GM12878 (cell line): ENCODE results near the gene SPANXB1. TPM values are rescaled to one million over a fixed set of nuclear protein-coding genes. Genes with fewer than 3 reads are reported as not detected.
"Not testable (repeated sequence)": the region's sequence is repeated elsewhere in the genome, so short reads cannot be mapped to it uniquely, and the experiment has no call there.

Source experiments
- ATAC-seq: fragments of 200-7000 bp; cut with Tn5 transposase; 3 replicates; pipeline ENCODE4 v1.9.1; 2020; ENCODE audit warnings: mild to moderate bottlenecking, moderate library complexity
- Bru-seq: library from RNA; stranded (reverse); fragments of 400-500 nt; gene quantifications from one replicate; lab custom pipeline; 2021; lab: Mats Ljungman, UMichigan
- BruChase-seq, 2 experiments: library from RNA; stranded (reverse); fragments of 400-500 nt; gene quantifications; one replicate each; lab custom pipeline; 2021; lab: Mats Ljungman, UMichigan
- BruUV-seq: library from RNA; stranded (reverse); fragments of 400-500 nt; replicated peaks from 2 replicates; lab custom pipeline; 2021; lab: Mats Ljungman, UMichigan
- CTCF ChIA-PET: fragments of 300-600 bp; sonication (Branson Sonifier 250); formaldehyde crosslinking; extraction: SDS; loops from one replicate; lab custom pipeline; 2021; ENCODE audit warnings: inconsistent platforms; lab: Yijun Ruan, JAX
- POLR2A ChIA-PET: fragments of 350-600 bp; formaldehyde crosslinking; extraction: SDS; loops from one replicate; lab custom pipeline; 2021; ENCODE audit warnings: inconsistent platforms; lab: Charles Lee
- RAD21 ChIA-PET: fragments of 300-600 bp; sonication (Branson Sonifier 250); formaldehyde crosslinking; loops from one replicate; lab custom pipeline; 2023; ENCODE audit warnings: antibody characterized with exemption; ENCODE audit not compliant: unreplicated experiment; lab: Charles Lee
- SMC1A ChIA-PET: fragments of 300-600 bp; sonication (Branson Sonifier 250); formaldehyde crosslinking; loops from one replicate; lab custom pipeline; 2023; ENCODE audit not compliant: unreplicated experiment, uncharacterized antibody; lab: Charles Lee
- DNase-seq: peaks from one replicate; pipeline ENCODE4 v3.0.0-alpha.2; 2011; ENCODE audit warnings: low read depth, low spot score
- FAIRE-seq: peaks from 3 replicates; lab custom pipeline; 2011; peaks lifted over from hg19 to GRCh38; lab: Jason Lieb, UNC
- H2AFZ ChIP-seq: 2 replicates; pipeline ENCODE4 v1.6.0; 2011; ENCODE audit warnings: low read depth, low read length, control low read depth; ENCODE audit not compliant: control insufficient read depth
- H3K27ac ChIP-seq: 2 replicates; pipeline ENCODE4 v1.5.1; 2011; ENCODE audit warnings: control low read depth; ENCODE audit not compliant: control insufficient read depth, insufficient read depth
- H3K27me3 ChIP-seq, 2 experiments: replicated peaks in 1 of 2; 2 replicates each; pipeline versions ENCODE4 v1.6.0 to v1.6.1; 2011; ENCODE audit warnings: low read length in 1 of 2; ENCODE audit not compliant: control insufficient read depth in 2 of 2, insufficient read depth in 2 of 2
- H3K36me3 ChIP-seq, 2 experiments: 2 replicates each; pipeline ENCODE4 v1.5.1; 2011; ENCODE audit warnings: low read length in 1 of 2; ENCODE audit not compliant: control insufficient read depth in 2 of 2, insufficient read depth in 2 of 2
- H3K4me1 ChIP-seq: 2 replicates; pipeline ENCODE4 v1.6.1; 2011; ENCODE audit warnings: mild to moderate bottlenecking, low read length, moderate library complexity, mixed read lengths; ENCODE audit not compliant: control insufficient read depth, insufficient read depth
- H3K4me2 ChIP-seq: 2 replicates; pipeline ENCODE4 v1.6.0; 2011; ENCODE audit warnings: control low read depth; ENCODE audit not compliant: control insufficient read depth, insufficient read depth
- H3K4me3 ChIP-seq: fragments of 200-600 bp; sonication (generic); 2 replicates; pipeline ENCODE4 v1.5.1; 2016
- H3K79me2 ChIP-seq: 2 replicates; pipeline ENCODE4 v1.6.0; 2011; ENCODE audit warnings: low read length; ENCODE audit not compliant: control insufficient read depth, insufficient read depth
- H3K9ac ChIP-seq: 2 replicates; pipeline ENCODE4 v1.8.0; 2011; ENCODE audit warnings: low read length, control low read depth, mixed read lengths; ENCODE audit not compliant: control insufficient read depth, insufficient read depth
- H3K9me3 ChIP-seq: replicated peaks from 3 replicates; pipeline ENCODE4 v1.5.1; 2011; ENCODE audit warnings: mild to moderate bottlenecking, low read length; ENCODE audit not compliant: control insufficient read depth, insufficient read depth
- H4K20me1 ChIP-seq: 2 replicates; pipeline ENCODE4 v1.6.0; 2011; ENCODE audit not compliant: control insufficient read depth, insufficient read depth
- BCLAF1 ChIP-seq: fragments of 450-650 bp; IDR thresholded peaks from 2 replicates; pipeline ENCODE4 v1.6.1; 2017; ENCODE audit warnings: antibody characterized with exemption, mild to moderate bottlenecking, moderate library complexity
- CHD4 ChIP-seq: fragments of 200-600 bp; sonication (generic); IDR thresholded peaks from 2 replicates; pipeline ENCODE4 v1.6.1; 2016; ENCODE audit warnings: mild to moderate bottlenecking
- EED ChIP-seq: sonication (generic); IDR thresholded peaks from 2 replicates; pipeline ENCODE4 v1.6.1; 2016; ENCODE audit warnings: antibody characterized with exemption, low read depth
- HDAC6 ChIP-seq: fragments of 200-600 bp; sonication (generic); IDR thresholded peaks from one replicate; pipeline ENCODE4 v1.8.0; 2017; ENCODE audit warnings: antibody characterized with exemption; ENCODE audit not compliant: unreplicated experiment
- HSF1 ChIP-seq: fragments of 150-350 bp; IDR thresholded peaks from 2 replicates; pipeline ENCODE4 v1.6.1; 2014; ENCODE audit warnings: mild to moderate bottlenecking, low read depth, low read length
- KAT2A ChIP-seq: conservative IDR thresholded peaks from 2 replicates; pipeline ENCODE4 v1.6.1; 2011; ENCODE audit warnings: low read depth, low read length; ENCODE audit not compliant: control insufficient read depth
- MTA2 ChIP-seq: fragments of 450-650 bp; IDR thresholded peaks from 2 replicates; pipeline ENCODE4 v1.6.1; 2016; ENCODE audit warnings: low read depth, mild to moderate bottlenecking, moderate library complexity
- POLR2AphosphoS5 ChIP-seq: IDR thresholded peaks from 2 replicates; pipeline ENCODE4 v1.6.1; 2011; ENCODE audit warnings: mild to moderate bottlenecking, low read length, inconsistent platforms
- RBBP5 ChIP-seq: fragments of 200-600 bp; sonication (generic); conservative IDR thresholded peaks from 2 replicates; pipeline ENCODE4 v1.6.1; 2016
- SRF ChIP-seq, 2 experiments: IDR thresholded peaks; 2 replicates each; pipeline ENCODE4 v1.6.1; 2011; ENCODE audit warnings: low read depth in 2 of 2, low read length in 2 of 2, mild to moderate bottlenecking in 1 of 2, moderate library complexity in 1 of 2
- ZBED1 ChIP-seq: IDR thresholded peaks from 2 replicates; pipeline ENCODE4 v1.6.1; 2016; ENCODE audit warnings: borderline replicate concordance
- WGBS: methylation state at CpG from one replicate; pipeline ENCODE4 v1.1.6; 2016; ENCODE audit warnings: low lambda C conversion rate; ENCODE audit not compliant: insufficient replicate concordance, insufficient coverage; ENCODE audit errors: missing lambda C conversion rate; 5-methylcytosine and 5-hydroxymethylcytosine counted together
- in situ Hi-C: fragments of 300-500 bp; cut with MboI; formaldehyde crosslinking; loops from 9 replicates; pipeline ENCODE4 v1.14.3; 2018; ENCODE audit warnings: mixed read lengths
- intact Hi-C: fragments of 100-400 bp; cut with micrococcal nuclease; formaldehyde crosslinking; loops from one replicate; pipeline ENCODE4 v1.14.2; 2022; ENCODE audit not compliant: unreplicated experiment
- long read RNA-seq, 2 experiments: library from polyadenylated mRNA; unstranded; transcript quantifications; one replicate each; pipeline ENCODE4 v2.0.0, GENCODE V29; 2019 to 2020
- polyA minus RNA-seq, 3 experiments: library from RNA; depleted of rRNA, polyadenylated mRNA; stranded (reverse); fragments of >200 nt; gene quantifications; 2 replicates each; pipeline ENCODE4 v1.2.3, GENCODE V29; 2011
- polyA plus RNA-seq, 11 experiments: library from polyadenylated mRNA; depleted of rRNA in 4 of 11; unstranded in 6 of 11; stranded (reverse) in 5 of 11; fragments of >200 nt; fragmentation: Nextera tagmentation in 4 of 11; fragmentation: Illumina TruSeq in 1 of 11; extraction: Ambion mirVana in 4 of 11; extraction: Trizol in 1 of 11; gene quantifications; 1 replicate in 1 of 11; 2 replicates in 10 of 11; pipeline versions ENCODE4 v1.2.1 to v1.2.3, GENCODE V29; 2011 to 2016; ENCODE audit warnings: inconsistent platforms in 2 of 11, missing spikeins in 2 of 11, low read depth in 1 of 11
- total RNA-seq, 4 experiments: library from RNA; depleted of rRNA in 3 of 4; stranded (reverse); fragments of >200 nt in 3 of 4; fragmentation: Illumina TruSeq in 1 of 4; extraction: Trizol in 1 of 4; gene quantifications; 2 replicates each; pipeline versions ENCODE4 v1.2.1 to v1.2.3, GENCODE V29; 2013 to 2021

SPANXB1 gene
- total RNA-seq (2013; cell fraction: nucleolus; rRNA removed), result not detected in 2 replicates
- total RNA-seq (2014; rRNA removed), result not detected in 2 replicates
- not detected in 2 replicates for total RNA-seq (2014; rRNA removed; fragmentation: Illumina TruSeq; extraction: Trizol)
- not detected in 2 replicates for total RNA-seq (2021)
- not detected for polyA plus RNA-seq (2011; ENCODE audit: low read depth)
- polyA plus RNA-seq (2011; rRNA removed), result 0.18 TPM in 1 of 2 replicates, not detected in the other
- polyA plus RNA-seq (2011; cell fraction: cytosol; rRNA removed), result 0.28 TPM in 1 of 2 replicates, not detected in the other
- polyA plus RNA-seq (2011; cell fraction: nucleus; rRNA removed), result not detected in 2 replicates
- not detected in 2 replicates for polyA plus RNA-seq (2012)
- not detected in 2 replicates for polyA plus RNA-seq (2014; fragmentation: Illumina TruSeq; extraction: Trizol)
- polyA plus RNA-seq (2014; fragmentation: Nextera tagmentation; extraction: Ambion mirVana), result not detected
- not detected in 2 replicates for polyA plus RNA-seq (2014; rRNA removed)
- polyA plus RNA-seq (2016; fragmentation: Nextera tagmentation; extraction: Ambion mirVana), result not detected
- 0.72 TPM in 1 of 2 replicates, not detected in the other for polyA minus RNA-seq (2011; rRNA and poly(A)+ RNA removed)
- polyA minus RNA-seq (2011; cell fraction: cytosol; rRNA and poly(A)+ RNA removed), result not detected in 2 replicates
- not detected in 2 replicates for polyA minus RNA-seq (2011; cell fraction: nucleus; rRNA and poly(A)+ RNA removed)
- percentile 23 among the genes with signal in this experiment for Bru-seq, nascent RNA
- not detected for BruChase-seq, experiment 1, labeled RNA remaining after a 6-hour chase
- BruChase-seq, experiment 2, labeled RNA remaining after a 2-hour chase, result not detected
- long read RNA-seq, experiment 1, result 0 reads
- long read RNA-seq, experiment 2, result 0 reads

- H3K4me3 ChIP-seq, H3K9ac ChIP-seq, BruUV-seq, H4K20me1 ChIP-seq, FAIRE-seq, SMC1A ChIA-PET, H3K36me3 ChIP-seq, H3K9me3 ChIP-seq, H2AFZ ChIP-seq, H3K4me1 ChIP-seq, H3K27ac ChIP-seq, H3K79me2 ChIP-seq, H3K4me2 ChIP-seq, CTCF ChIA-PET, ATAC-seq, H3K27me3 ChIP-seq, in situ Hi-C loops, POLR2A ChIA-PET, RAD21 ChIA-PET, intact Hi-C loops, DNase-seq: not testable (repeated sequence)
- WGBS, result 50% methylated on average over 13 of the region's 13 CpGs
Observed at GRCh38 chrX:141002568-141002967, at the start of gene SPANXB1. SPANXB1 (plus strand) TSS chrX:141002594; CDS start chrX:141002694, 100 bp downstream.

GRCh38 chrX:140967036-140967435, 35.4 kb upstream of the SPANXB1 start:
- H3K9me3 ChIP-seq, result no peaks in the 10 kb centered on the region; the same call in 2 of the 3 replicates
- FAIRE-seq (no peak), ATAC-seq (no peak), DNase-seq (no peak)
- CTCF ChIA-PET, result no interaction called here
- BruUV-seq, result no TSS peak
- POLR2A ChIA-PET, result no interaction called here
- H4K20me1 ChIP-seq, result no peaks in the 10 kb centered on the region
- in situ Hi-C loops, result no loop called here
- H3K79me2 ChIP-seq, result no peaks in the 10 kb centered on the region
- no peak overlapping the region for H3K4me3 ChIP-seq
- intact Hi-C loops, result no loop called here
- SMC1A ChIA-PET, result no interaction called here
- H3K9ac ChIP-seq, result no peak overlapping the region
- no peak overlapping the region for H3K27ac ChIP-seq
- WGBS, result 38% methylated on average over 3 of the region's 3 CpGs
- no peaks in the 10 kb centered on the region for H3K36me3 ChIP-seq
- H3K27me3 ChIP-seq, result no peaks in the 10 kb centered on the region
- H3K4me1 ChIP-seq, result no peaks in the 10 kb centered on the region
- H3K4me2 ChIP-seq, result no peak overlapping the region
- RAD21 ChIA-PET, result no interaction called here
- no peak overlapping the region for H2AFZ ChIP-seq
- TF ChIP-seq CHD4 (no peak), BCLAF1 (no peak), ZBED1 (no peak), POLR2AphosphoS5 (no peak), KAT2A (no peak), RBBP5 (no peak), HSF1 (no peak), EED (no peak), SRF (IDR thresholded peaks at IDR 0.05; ENCODE audit: low read depth in 2 of 2, low read length in 2 of 2) (no peak), MTA2 (no peak), HDAC6 (no peak)
